ENCODE results near the gene CD44.

CD44 gene

DNA sequence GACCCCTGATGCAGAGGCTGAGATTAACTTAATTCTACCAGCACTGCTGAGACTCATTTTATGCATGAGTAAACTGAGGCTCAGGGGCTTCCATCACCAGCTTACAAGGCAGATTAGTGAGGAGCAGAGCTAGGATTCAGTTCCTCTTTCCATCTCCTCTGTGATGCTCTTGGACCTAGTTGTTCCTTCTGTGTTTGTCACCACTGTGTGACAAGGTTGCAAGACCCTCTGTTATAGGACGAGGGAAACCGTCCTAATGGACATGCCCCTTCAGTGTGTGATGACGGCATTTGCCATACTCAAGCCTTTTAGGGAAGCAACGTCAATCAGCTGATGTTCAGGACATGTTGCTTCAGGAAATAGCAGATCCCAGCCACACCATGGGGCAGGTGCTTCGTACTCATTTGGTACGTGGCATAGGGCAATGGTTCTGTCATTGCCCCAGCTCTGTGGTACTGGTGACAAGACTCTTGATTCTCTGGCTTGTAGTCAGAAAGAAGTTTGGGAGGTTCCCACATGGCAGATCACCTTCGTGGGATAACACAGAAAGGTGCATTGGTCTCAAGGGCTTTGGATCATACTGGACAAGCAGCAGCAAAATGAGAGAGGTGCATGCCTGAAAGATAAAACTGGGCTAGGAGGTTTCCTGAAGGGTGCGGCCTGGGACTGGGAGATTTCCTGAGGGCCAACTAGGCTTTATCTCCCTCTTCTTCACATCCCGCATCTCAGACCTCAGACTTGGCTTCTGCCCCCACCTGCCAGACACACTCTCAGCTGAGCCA, 23.9 kb upstream of the CD44 start:
- H3K27ac ChIP-seq (ENCODE audit: low read depth, low read length): no peak overlapping the region
- no peaks in the 10 kb centered on the region for H3K36me3 ChIP-seq (ENCODE audit: insufficient read depth, low read length)
- peaks cover 24% of the 10 kb centered on the region for H3K4me1 ChIP-seq (ENCODE audit: insufficient read depth, low read length)
- H3K9ac ChIP-seq (ENCODE audit: low read length): no peak overlapping the region
- H3K4me3 ChIP-seq (ENCODE audit: low read depth in 1 of 2, low read length in 2 of 2): no peak overlapping the region
- no peaks in the 10 kb centered on the region for H3K27me3 ChIP-seq (ENCODE audit: control insufficient read depth in 1 of 2, insufficient read depth in 2 of 2, low read length in 2 of 2)
- H3K9me3 ChIP-seq (ENCODE audit: low read length): no peaks in the 10 kb centered on the region

- no peak overlapping the region for H3K27ac ChIP-seq (ENCODE audit: low read depth, low read length)
- H3K4me3 ChIP-seq (ENCODE audit: low read depth in 1 of 2, low read length in 2 of 2): no peak overlapping the region
- H3K4me1 ChIP-seq (ENCODE audit: insufficient read depth, low read length): peaks cover 24% of the 10 kb centered on the region
These were observed 23.3 kb upstream of the CD44 start for GRCh38 chr11:35115688-35116030.

DNA sequence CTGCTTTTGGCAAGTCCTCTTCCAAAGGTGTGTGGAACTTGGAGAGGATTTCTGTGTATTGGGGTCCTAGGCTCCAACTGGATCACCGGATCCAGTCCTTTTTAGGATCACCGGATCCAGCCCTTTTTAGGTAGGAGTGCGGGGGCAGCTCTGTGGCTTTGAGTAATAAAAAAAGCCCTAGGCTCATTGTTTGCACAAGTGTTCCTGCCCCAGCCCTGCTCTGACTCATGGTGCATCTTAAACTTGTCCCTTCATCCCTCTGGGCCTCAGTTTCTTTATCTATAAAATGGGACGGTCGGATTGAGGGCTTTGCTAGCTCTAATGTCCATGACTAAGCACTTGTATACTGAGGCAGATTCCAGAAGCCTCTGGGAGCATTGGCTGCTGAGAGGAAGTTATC, 22.7 kb upstream of the CD44 start:
- Histone ChIP-seq H3K36me3 (ENCODE audit: insufficient read depth, low read length) (no peaks in the 10 kb centered on the region), H3K27ac (ENCODE audit: low read depth, low read length) (peak overlapping the region; percentile 60)

More at GRCh38 chr11:35115688-35116030, 23.3 kb upstream of the CD44 start:
- Histone ChIP-seq H3K36me3 (ENCODE audit: insufficient read depth, low read length) (no peaks in the 10 kb centered on the region), H3K9ac (ENCODE audit: low read length) (no peak overlapping the region), H3K9me3 (ENCODE audit: low read length) (no peaks in the 10 kb centered on the region), H3K27me3 (ENCODE audit: control insufficient read depth in 1 of 2, insufficient read depth in 2 of 2, low read length in 2 of 2) (no peaks in the 10 kb centered on the region)

DNA sequence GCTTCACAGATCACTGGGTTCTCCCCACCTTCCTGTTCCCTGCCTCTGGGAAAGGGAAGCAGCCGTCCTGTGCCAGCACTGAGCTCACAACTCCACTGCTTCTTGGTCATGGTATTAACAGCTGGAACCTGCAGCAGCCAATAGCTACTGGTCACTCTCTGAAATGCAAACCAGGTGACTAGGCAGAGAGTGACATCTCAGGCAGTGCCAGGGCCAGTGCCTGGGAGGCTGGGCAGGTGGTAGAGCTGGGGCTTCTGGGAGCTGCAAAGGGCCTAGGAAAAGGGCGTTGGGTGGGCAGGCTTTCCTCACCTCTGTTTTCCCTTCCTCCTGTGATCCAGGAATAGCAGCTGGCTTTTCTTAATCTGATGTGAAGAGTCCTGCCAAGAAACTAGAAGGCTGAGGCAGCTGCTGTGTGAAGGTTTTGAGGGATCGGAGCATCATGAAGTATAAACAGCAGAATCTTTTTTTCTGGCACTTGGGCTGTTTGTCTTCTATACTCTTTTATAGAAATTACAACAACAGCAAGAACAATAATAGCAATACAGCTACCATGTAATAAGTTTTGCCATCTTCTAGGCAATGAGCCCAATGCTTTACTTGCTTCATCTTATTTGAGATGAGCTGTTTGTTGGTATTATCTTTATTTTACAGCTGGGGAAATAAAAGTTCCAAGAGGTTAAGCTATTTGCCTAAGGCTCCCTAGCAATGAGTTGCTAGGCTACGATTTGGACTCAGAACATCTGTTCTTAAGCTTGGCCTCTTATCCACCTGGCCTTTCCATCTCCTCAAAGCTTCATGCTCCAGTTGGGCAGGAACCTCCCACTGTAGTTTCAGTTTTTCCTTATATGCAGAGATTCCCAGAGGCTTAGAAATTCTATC, 22.0 kb upstream of the CD44 start:
- Histone ChIP-seq H3K4me3 (ENCODE audit: low read depth in 1 of 2, low read length in 2 of 2) (no peak overlapping the region), H3K36me3 (ENCODE audit: insufficient read depth, low read length) (no peaks in the 10 kb centered on the region), H3K9ac (ENCODE audit: low read length) (no peak overlapping the region), H3K4me1 (ENCODE audit: insufficient read depth, low read length) (peaks cover 19% of the 10 kb centered on the region), H3K27me3 (ENCODE audit: control insufficient read depth in 1 of 2, insufficient read depth in 2 of 2, low read length in 2 of 2) (no peaks in the 10 kb centered on the region), H3K9me3 (ENCODE audit: low read length) (no peaks in the 10 kb centered on the region), H3K27ac (ENCODE audit: low read depth, low read length) (peak overlapping the region; percentile 60)

More for the DNA sequence above, 22.7 kb upstream of the CD44 start:
- no peaks in the 10 kb centered on the region for H3K9me3 ChIP-seq (ENCODE audit: low read length)
- no peak overlapping the region for H3K9ac ChIP-seq (ENCODE audit: low read length)
- H3K4me1 ChIP-seq (ENCODE audit: insufficient read depth, low read length): peaks cover 19% of the 10 kb centered on the region
- no peaks in the 10 kb centered on the region for H3K27me3 ChIP-seq (ENCODE audit: control insufficient read depth in 1 of 2, insufficient read depth in 2 of 2, low read length in 2 of 2)
- H3K4me3 ChIP-seq (ENCODE audit: low read depth in 1 of 2, low read length in 2 of 2): no peak overlapping the region

DNA sequence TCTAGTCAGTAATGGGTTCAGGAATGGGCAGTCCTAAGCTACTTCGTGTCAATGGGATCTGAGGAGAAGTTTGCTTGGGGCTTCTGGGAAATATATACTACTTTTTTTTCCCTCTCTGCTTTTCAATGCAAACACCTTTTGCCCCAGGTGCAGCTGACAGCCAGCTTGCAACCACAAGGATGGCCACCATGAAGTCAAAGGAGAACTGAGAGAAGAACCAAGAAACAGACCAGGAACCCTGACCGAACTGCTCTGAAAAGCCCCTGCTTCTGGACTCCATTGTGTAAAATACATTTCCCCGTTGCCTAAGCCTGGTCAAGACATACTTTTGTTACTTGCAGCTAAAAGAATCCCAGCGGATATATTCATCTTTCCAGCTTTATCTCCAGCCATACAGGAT, 20.1 kb upstream of the CD44 start:
- Histone ChIP-seq H3K27ac (ENCODE audit: low read depth, low read length) (no peak overlapping the region), H3K36me3 (ENCODE audit: insufficient read depth, low read length) (no peaks in the 10 kb centered on the region), H3K9ac (ENCODE audit: low read length) (no peak overlapping the region), H3K27me3 (ENCODE audit: control insufficient read depth in 1 of 2, insufficient read depth in 2 of 2, low read length in 2 of 2) (no peaks in the 10 kb centered on the region), H3K4me1 (ENCODE audit: insufficient read depth, low read length) (peaks cover 19% of the 10 kb centered on the region), H3K9me3 (ENCODE audit: low read length) (no peaks in the 10 kb centered on the region), H3K4me3 (ENCODE audit: low read depth in 1 of 2, low read length in 2 of 2) (no peak overlapping the region)

DNA sequence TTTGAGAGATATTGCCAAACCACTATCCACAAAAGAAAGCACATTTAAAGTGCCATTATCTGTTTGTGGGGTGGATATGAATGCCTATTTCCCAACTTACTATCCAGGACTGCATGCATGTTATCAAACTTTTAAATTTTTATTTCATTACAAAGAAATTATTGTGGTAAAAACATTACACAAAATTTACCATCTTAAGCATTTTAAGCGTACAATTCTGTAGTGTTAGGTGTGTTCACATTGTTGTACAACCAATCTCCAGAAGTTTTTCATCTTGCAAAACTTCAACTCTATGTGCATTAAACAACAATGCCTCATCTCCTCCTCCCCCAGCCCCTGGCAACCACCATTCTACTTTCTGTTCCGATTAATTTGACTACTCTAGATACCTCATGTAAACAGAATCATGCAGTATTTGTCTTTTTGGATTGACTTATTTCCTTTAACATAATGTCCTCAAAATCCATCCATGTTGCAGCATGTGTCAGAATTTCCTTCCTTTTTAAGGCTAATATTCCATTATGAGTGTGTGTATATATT, 17.6 kb upstream of the CD44 start:
- Histone ChIP-seq H3K9ac (ENCODE audit: low read length) (no peak overlapping the region), H3K27ac (ENCODE audit: low read depth, low read length) (no peak overlapping the region), H3K4me1 (ENCODE audit: insufficient read depth, low read length) (peaks cover 14% of the 10 kb centered on the region), H3K9me3 (ENCODE audit: low read length) (no peaks in the 10 kb centered on the region), H3K4me3 (ENCODE audit: low read depth in 1 of 2, low read length in 2 of 2) (no peak overlapping the region), H3K27me3 (ENCODE audit: control insufficient read depth in 1 of 2, insufficient read depth in 2 of 2, low read length in 2 of 2) (no peaks in the 10 kb centered on the region), H3K36me3 (ENCODE audit: insufficient read depth, low read length) (no peaks in the 10 kb centered on the region)

DNA sequence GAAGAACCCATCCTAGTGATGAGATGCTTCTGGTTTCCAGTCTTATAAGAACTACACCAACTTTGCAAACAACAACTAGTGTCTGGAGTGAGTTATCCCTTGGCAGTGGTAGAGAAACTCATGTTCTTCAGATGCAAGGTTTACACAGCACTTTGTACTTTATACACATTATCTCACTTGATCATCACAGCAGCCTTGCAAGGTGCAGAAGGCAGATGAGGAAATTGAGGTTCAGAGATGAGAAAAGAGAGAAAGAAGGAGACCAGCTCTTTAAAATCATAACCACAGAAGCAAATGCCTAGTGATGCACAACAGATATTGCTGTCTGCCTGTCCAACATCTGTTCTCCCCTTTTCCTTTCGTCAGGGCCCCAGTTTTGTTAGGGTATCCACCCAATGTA, 16.7 kb upstream of the CD44 start:
- no peak overlapping the region for H3K4me3 ChIP-seq (ENCODE audit: low read depth in 1 of 2, low read length in 2 of 2)
- no peaks in the 10 kb centered on the region for H3K9me3 ChIP-seq (ENCODE audit: low read length)
- H3K27me3 ChIP-seq (ENCODE audit: control insufficient read depth in 1 of 2, insufficient read depth in 2 of 2, low read length in 2 of 2): no peaks in the 10 kb centered on the region
- no peak overlapping the region for H3K9ac ChIP-seq (ENCODE audit: low read length)
- no peaks in the 10 kb centered on the region for H3K36me3 ChIP-seq (ENCODE audit: insufficient read depth, low read length)
- peaks cover 5% of the 10 kb centered on the region for H3K4me1 ChIP-seq (ENCODE audit: insufficient read depth, low read length)
- no peak overlapping the region for H3K27ac ChIP-seq (ENCODE audit: low read depth, low read length)

GRCh38 chr11:35126000-35126878, 12.7 kb upstream of the CD44 start:
- no peak overlapping the region for H3K27ac ChIP-seq (ENCODE audit: low read depth, low read length)
- no peaks in the 10 kb centered on the region for H3K36me3 ChIP-seq (ENCODE audit: insufficient read depth, low read length)
- no peaks in the 10 kb centered on the region for H3K9me3 ChIP-seq (ENCODE audit: low read length)
- no peaks in the 10 kb centered on the region for H3K27me3 ChIP-seq (ENCODE audit: control insufficient read depth in 1 of 2, insufficient read depth in 2 of 2, low read length in 2 of 2)
- H3K4me1 ChIP-seq (ENCODE audit: insufficient read depth, low read length): no peaks in the 10 kb centered on the region
- no peak overlapping the region for H3K4me3 ChIP-seq (ENCODE audit: low read depth in 1 of 2, low read length in 2 of 2)
- H3K9ac ChIP-seq (ENCODE audit: low read length): no peak overlapping the region

GRCh38 chr11:35126879-35127581, 11.9 kb upstream of the CD44 start:
- Histone ChIP-seq H3K9ac (ENCODE audit: low read length) (no peak overlapping the region), H3K27me3 (ENCODE audit: control insufficient read depth in 1 of 2, insufficient read depth in 2 of 2, low read length in 2 of 2) (no peaks in the 10 kb centered on the region), H3K36me3 (ENCODE audit: insufficient read depth, low read length) (no peaks in the 10 kb centered on the region), H3K4me3 (ENCODE audit: low read depth in 1 of 2, low read length in 2 of 2) (no peak overlapping the region), H3K9me3 (ENCODE audit: low read length) (no peaks in the 10 kb centered on the region), H3K4me1 (ENCODE audit: insufficient read depth, low read length) (peaks cover 2% of the 10 kb centered on the region), H3K27ac (ENCODE audit: low read depth, low read length) (no peak overlapping the region)

DNA sequence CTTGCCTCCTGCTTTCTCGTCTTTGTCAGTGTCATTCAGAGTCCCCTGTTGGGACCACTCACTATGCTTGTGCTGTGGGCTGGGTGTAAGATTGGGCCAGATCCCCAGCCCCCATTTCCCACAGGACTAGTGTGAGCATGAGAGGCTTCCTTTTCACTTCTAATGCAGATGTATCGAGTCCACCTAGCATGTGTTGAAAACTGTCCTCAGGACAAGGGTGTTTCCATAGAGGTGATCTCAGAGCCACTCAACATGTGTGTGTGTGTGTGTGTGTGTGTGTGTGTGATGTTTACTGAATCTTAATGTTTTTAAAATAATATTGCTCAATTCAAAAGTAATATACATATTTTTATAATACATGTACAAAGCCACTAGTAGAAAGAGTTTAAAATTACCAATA, 11.4 kb upstream of the CD44 start:
- Histone ChIP-seq H3K9me3 (ENCODE audit: low read length) (no peaks in the 10 kb centered on the region), H3K4me3 (ENCODE audit: low read depth in 1 of 2, low read length in 2 of 2) (no peak overlapping the region), H3K4me1 (ENCODE audit: insufficient read depth, low read length) (peaks cover 3% of the 10 kb centered on the region), H3K27me3 (ENCODE audit: control insufficient read depth in 1 of 2, insufficient read depth in 2 of 2, low read length in 2 of 2) (no peaks in the 10 kb centered on the region), H3K36me3 (ENCODE audit: insufficient read depth, low read length) (no peaks in the 10 kb centered on the region), H3K27ac (ENCODE audit: low read depth, low read length) (no peak overlapping the region), H3K9ac (ENCODE audit: low read length) (no peak overlapping the region)
